Left renal pelvis (tissue), 4 donors: ENCODE results near the gene RXRA. TPM values are rescaled to one million over a fixed set of nuclear protein-coding genes. Genes with fewer than 3 reads are reported as not detected.

Source experiments
- DNase-seq, 4 donors: peaks; one replicate each; pipeline ENCODE4 v3.0.0-alpha.2; 2013; ENCODE audit warnings: low read depth in 4 of 4, low spot score in 3 of 4
- polyA plus RNA-seq, 4 donors: library from polyadenylated mRNA; unstranded; fragments of 120-200 nt; gene quantifications; one replicate each; pipeline ENCODE4 v1.2.1, GENCODE V29; 2013; ENCODE audit not compliant: insufficient read length in 4 of 4

RXRA gene
- polyA plus RNA-seq, 4 donors: 38.1 to 52.1 (median 42.5) TPM

- no peak for DNase-seq
Observed at GRCh38 chr9:134393582-134394280, 67.5 kb downstream of the RXRA start.

- DNase-seq: no peak
Observed at GRCh38 chr9:134395002-134395517, 68.8 kb downstream of the RXRA start.

- no peak for DNase-seq
Observed at GRCh38 chr9:134395737-134396257, 69.5 kb downstream of the RXRA start.

- no peak for DNase-seq
Observed at GRCh38 chr9:134396258-134396742, 70.0 kb downstream of the RXRA start.

- no peak for DNase-seq
Observed at GRCh38 chr9:134396825-134397224, 70.6 kb downstream of the RXRA start.

- DNase-seq: no peak
Observed at GRCh38 chr9:134398756-134399155, 72.5 kb downstream of the RXRA start.

GRCh38 chr9:134399435-134400056 lies 73.3 kb downstream of the RXRA start:
- DNase-seq: no peak

GRCh38 chr9:134400283-134400682 lies 74.0 kb downstream of the RXRA start:
- no peak for DNase-seq

GRCh38 chr9:134401391-134401790 lies 75.1 kb downstream of the RXRA start:
- no peak for DNase-seq

GRCh38 chr9:134402182-134402581 lies 75.9 kb downstream of the RXRA start:
- no peak for DNase-seq

- DNase-seq: no peak
Observed at GRCh38 chr9:134403292-134403681, 77.0 kb downstream of the RXRA start.

GRCh38 chr9:134403682-134404301 lies 77.5 kb downstream of the RXRA start:
- DNase-seq: no peak

GRCh38 chr9:134404376-134405358 lies 78.4 kb downstream of the RXRA start:
- no peak for DNase-seq

GRCh38 chr9:134405527-134405926 lies 79.3 kb downstream of the RXRA start:
- no peak for DNase-seq

GRCh38 chr9:134406366-134407120 lies 80.3 kb downstream of the RXRA start:
- no peak for DNase-seq

- DNase-seq: peak in 3 of 4 donors; percentile 65 to 80 (median 73)
Observed at GRCh38 chr9:134407121-134407779, 81.0 kb downstream of the RXRA start.

- no peak for DNase-seq
Observed at GRCh38 chr9:134408389-134408788, 82.1 kb downstream of the RXRA start.

GRCh38 chr9:134408939-134409737 lies 82.9 kb downstream of the RXRA start:
- DNase-seq: no peak
